Liver (tissue), 9 donors: ENCODE data around the gene GLOD5. TPM values are rescaled to one million over a fixed set of nuclear protein-coding genes. Genes with fewer than 3 reads are reported as not detected.

ENCODE experiments used
- DNase-seq: peaks from one replicate; pipeline ENCODE4 v3.0.0-alpha.2; 2017; ENCODE audit warnings: low spot score
- H3K27ac ChIP-seq, 2 donors: one replicate each; pipeline ENCODE4 v1.7.0; 2013; ENCODE audit warnings: inconsistent platforms in 2 of 2, low read length in 2 of 2, control low read depth in 1 of 2, low read depth in 1 of 2, mild to moderate bottlenecking in 1 of 2
- H3K27me3 ChIP-seq, 4 donors: one replicate each; pipeline versions ENCODE4 v1.6.1 to v1.7.0; 2013; ENCODE audit warnings: low read length in 3 of 4, inconsistent platforms in 1 of 4, mild to moderate bottlenecking in 1 of 4, moderate library complexity in 1 of 4; ENCODE audit not compliant: control insufficient read depth in 4 of 4, insufficient read depth in 4 of 4
- H3K36me3 ChIP-seq, 4 donors: one replicate each; pipeline versions ENCODE4 v1.6.1 to v1.7.0; 2013; ENCODE audit warnings: low read length in 3 of 4, mild to moderate bottlenecking in 3 of 4, low read depth in 1 of 4, moderate library complexity in 1 of 4; ENCODE audit not compliant: control insufficient read depth in 4 of 4, insufficient read depth in 3 of 4
- H3K4me1 ChIP-seq, 4 donors: one replicate each; pipeline versions ENCODE4 v1.6.1 to v1.7.0; 2013; ENCODE audit warnings: low read length in 3 of 4, mild to moderate bottlenecking in 3 of 4, moderate library complexity in 1 of 4; ENCODE audit not compliant: control insufficient read depth in 4 of 4, insufficient read depth in 4 of 4
- H3K4me3 ChIP-seq, 3 donors: one replicate each; pipeline versions ENCODE4 v1.6.1 to v1.7.0; 2013; ENCODE audit warnings: low read length in 3 of 3, control low read depth in 1 of 3, low read depth in 1 of 3, mild to moderate bottlenecking in 1 of 3
- H3K9ac ChIP-seq, 2 donors: one replicate each; pipeline ENCODE4 v1.7.0; 2013; ENCODE audit warnings: low read length in 2 of 2, mild to moderate bottlenecking in 2 of 2, moderate library complexity in 2 of 2, control low read depth in 1 of 2, low read depth in 1 of 2
- H3K9me3 ChIP-seq, 4 donors: one replicate each; pipeline versions ENCODE4 v1.6.1 to v1.7.0; 2013; ENCODE audit warnings: low read length in 3 of 4; ENCODE audit not compliant: control insufficient read depth in 4 of 4
- ATF3 ChIP-seq: IDR thresholded peaks from 2 replicates; pipeline ENCODE4 v1.6.1; 2016; ENCODE audit warnings: antibody characterized with exemption
- CTCF ChIP-seq: fragments of 150-350 bp; IDR thresholded peaks from 2 replicates; pipeline ENCODE4 v1.5.1; 2017; ENCODE audit warnings: improper control_type of control experiment, low read depth, low read length; ENCODE audit not compliant: missing input control
- EGR1 ChIP-seq, 2 donors: IDR thresholded peaks; 2 replicates each; pipeline ENCODE4 v1.6.1; 2016 to 2018; ENCODE audit warnings: antibody characterized with exemption in 2 of 2, low read depth in 2 of 2
- FOXA1 ChIP-seq: IDR thresholded peaks from 2 replicates; pipeline ENCODE4 v1.6.1; 2016; ENCODE audit warnings: antibody characterized with exemption
- FOXA2 ChIP-seq: IDR thresholded peaks from 2 replicates; pipeline ENCODE4 v1.6.1; 2016; ENCODE audit warnings: antibody characterized with exemption
- GABPA ChIP-seq, 2 donors: IDR thresholded peaks in 1 of 2; conservative IDR thresholded peaks in 1 of 2; 2 replicates each; pipeline ENCODE4 v1.6.1; 2016; ENCODE audit warnings: antibody characterized with exemption in 2 of 2, mild to moderate bottlenecking in 1 of 2, moderate library complexity in 1 of 2
- HNF4A ChIP-seq, 2 donors: conservative IDR thresholded peaks; 2 replicates each; pipeline ENCODE4 v1.6.1; 2016; ENCODE audit warnings: antibody characterized with exemption in 2 of 2, mild to moderate bottlenecking in 2 of 2
- HNF4G ChIP-seq: IDR thresholded peaks from 2 replicates; pipeline ENCODE4 v1.6.1; 2016; ENCODE audit warnings: antibody characterized with exemption
- JUND ChIP-seq, 2 donors: IDR thresholded peaks; 2 replicates each; pipeline ENCODE4 v1.6.1; 2016; ENCODE audit warnings: antibody characterized with exemption in 2 of 2
- MAX ChIP-seq: IDR thresholded peaks from 2 replicates; pipeline ENCODE4 v1.6.1; 2016; ENCODE audit warnings: antibody characterized with exemption
- NR2F2 ChIP-seq: IDR thresholded peaks from 2 replicates; pipeline ENCODE4 v1.6.1; 2016; ENCODE audit warnings: antibody characterized with exemption
- RAD21 ChIP-seq, 2 donors: IDR thresholded peaks; 2 replicates each; pipeline ENCODE4 v1.6.1; 2016; ENCODE audit warnings: antibody characterized with exemption in 2 of 2, mild to moderate bottlenecking in 2 of 2
- REST ChIP-seq: IDR thresholded peaks from 2 replicates; pipeline ENCODE4 v1.6.1; 2016; ENCODE audit warnings: antibody characterized with exemption, mild to moderate bottlenecking
- RXRA ChIP-seq, 2 donors: IDR thresholded peaks; 2 replicates each; pipeline ENCODE4 v1.6.1; 2017 to 2018; ENCODE audit warnings: antibody characterized with exemption in 2 of 2, mild to moderate bottlenecking in 1 of 2
- SP1 ChIP-seq: IDR thresholded peaks from 2 replicates; pipeline ENCODE4 v1.6.1; 2018; ENCODE audit warnings: antibody characterized with exemption, mild to moderate bottlenecking
- TAF1 ChIP-seq: conservative IDR thresholded peaks from 2 replicates; pipeline ENCODE4 v1.6.1; 2016; ENCODE audit warnings: antibody characterized with exemption, mild to moderate bottlenecking
- YY1 ChIP-seq: IDR thresholded peaks from 2 replicates; pipeline ENCODE4 v1.6.1; 2016; ENCODE audit warnings: antibody characterized with exemption, mild to moderate bottlenecking
- ZBTB33 ChIP-seq: IDR thresholded peaks from 2 replicates; pipeline ENCODE4 v1.6.1; 2016; ENCODE audit warnings: antibody characterized with exemption
- WGBS: extraction: QIAGEN DNeasy Blood & Tissue Kit; methylation state at CpG from one replicate; pipeline ENCODE4 v1.1.7; 2013; 5-methylcytosine and 5-hydroxymethylcytosine counted together
- polyA plus RNA-seq, 2 donors: library from polyadenylated mRNA; stranded (reverse) in 1 of 2; unstranded in 1 of 2; fragments of 200-250 nt in 1 of 2; fragments of >200 nt in 1 of 2; fragmentation: Nextera tagmentation in 1 of 2; extraction: Ambion mirVana in 1 of 2; gene quantifications; one replicate each; pipeline versions ENCODE4 v1.2.1 to v1.2.3, GENCODE V29; 2013 to 2015
- total RNA-seq, 2 donors: library from RNA; depleted of rRNA; stranded (reverse); fragments of >200 nt; gene quantifications; one replicate each; pipeline ENCODE4 v1.2.3, GENCODE V29; 2014
- donor health status: healthy.
- donor health status: healthy.
- donor health status: healthy.
- donor health status: healthy.
- donor health status: healthy.

Gene GLOD5
- total and polyA plus RNA-seq, 4 donors, result 0.67 to 3.4 (median 2.1) TPM; not detected in 1

GRCh38 chrX:48813644-48814043 is 52.1 kb downstream of the GLOD5 start:
- H3K9me3 ChIP-seq, result no peaks in the 10 kb centered on the region
- H3K36me3 ChIP-seq, result peaks cover 8 to 47% (median 13%) of the 10 kb centered on the region in 4 donors
- peaks cover 0 to 5% (median 0%) of the 10 kb centered on the region in 4 donors for H3K4me1 ChIP-seq
- no peak overlapping the region for H3K9ac ChIP-seq
- no peak overlapping the region for H3K4me3 ChIP-seq
- H3K27ac ChIP-seq, result no peak overlapping the region
- DNase-seq, result no peak
- H3K27me3 ChIP-seq, result no peaks in the 10 kb centered on the region
- TF ChIP-seq MAX, result no peak
- TF ChIP-seq SP1, result no peak
- TF ChIP-seq EGR1 (IDR thresholded peaks at IDR 0.05; ENCODE audit: low read depth in 2 of 2), result no peak
- TF ChIP-seq RXRA (IDR thresholded peaks at IDR 0.05), result no peak
- TF ChIP-seq ZBTB33, result no peak
- TF ChIP-seq JUND (IDR thresholded peaks at IDR 0.05), result no peak
- no peak for TF ChIP-seq NR2F2
- no peak for TF ChIP-seq TAF1
- no peak for TF ChIP-seq GABPA (IDR thresholded peaks at IDR 0.05 in 1 of 2, conservative IDR thresholded peaks at IDR 0.05 in 1 of 2)
- TF ChIP-seq FOXA2, result no peak
- TF ChIP-seq CTCF, result no peak
- no peak for TF ChIP-seq HNF4A (conservative IDR thresholded peaks at IDR 0.05)
- no peak for TF ChIP-seq RAD21 (IDR thresholded peaks at IDR 0.05)
- TF ChIP-seq FOXA1, result no peak
- TF ChIP-seq YY1, result no peak
- no peak for TF ChIP-seq HNF4G
- no peak for TF ChIP-seq REST
- 91% methylated on average over 8 of the region's 8 CpGs for WGBS

GRCh38 chrX:48814722-48815121 is 53.2 kb downstream of the GLOD5 start:
- Histone ChIP-seq H3K4me1 (peaks cover 0 to 5% (median 1%) of the 10 kb centered on the region in 4 donors), H3K27me3 (no peaks in the 10 kb centered on the region), H3K27ac (no peak overlapping the region), H3K9me3 (no peaks in the 10 kb centered on the region), H3K4me3 (no peak overlapping the region), H3K36me3 (peaks cover 8 to 54% (median 13%) of the 10 kb centered on the region in 4 donors), H3K9ac (no peak overlapping the region)
- TF ChIP-seq CTCF, result no peak
- TF ChIP-seq NR2F2, result no peak
- TF ChIP-seq RAD21 (IDR thresholded peaks at IDR 0.05), result no peak
- TF ChIP-seq HNF4A (conservative IDR thresholded peaks at IDR 0.05), result no peak
- no peak for TF ChIP-seq ATF3
- TF ChIP-seq SP1, result no peak
- no peak for TF ChIP-seq GABPA (IDR thresholded peaks at IDR 0.05 in 1 of 2, conservative IDR thresholded peaks at IDR 0.05 in 1 of 2)
- no peak for TF ChIP-seq HNF4G
- WGBS, result 97% methylated on average over 8 of the region's 8 CpGs
- no peak for DNase-seq
